ENCODE results near the gene PCDH8.
"Not testable (repeated sequence)": the region's sequence is repeated elsewhere in the genome, so short reads cannot be mapped to it uniquely, and the experiment has no call there.

PCDH8 gene

GRCh38 chr13:52850396-52851136 lies 2.1 kb upstream of the PCDH8 start:
- DNase-seq, result peak; percentile 55

GRCh38 chr13:52850072-52850395 lies 1.6 kb upstream of the PCDH8 start:
- DNase-seq, result no peak

GRCh38 chr13:52849291-52850071 lies 1.0 kb upstream of the PCDH8 start:
- peak; percentile 51 for DNase-seq

GRCh38 chr13:52847682-52848432 lies 583 bp downstream of the PCDH8 start:
- DNase-seq, result no peak

GRCh38 chr13:52847322-52847681 lies 1.1 kb downstream of the PCDH8 start:
- no peak for DNase-seq

GRCh38 chr13:52846567-52847321 lies 1.7 kb downstream of the PCDH8 start:
- no peak for DNase-seq

GRCh38 chr13:52845766-52846566 lies 2.5 kb downstream of the PCDH8 start:
- DNase-seq, result peak; percentile 58

GRCh38 chr13:52845334-52845761 lies 3.1 kb downstream of the PCDH8 start:
- DNase-seq, result no peak

GRCh38 chr13:52844836-52845235 lies 3.6 kb downstream of the PCDH8 start:
- DNase-seq, result no peak

- DNase-seq, result no peak
Observed at GRCh38 chr13:52842441-52842840, 6.0 kb downstream of the PCDH8 start.

GRCh38 chr13:52840066-52840465 lies 8.4 kb downstream of the PCDH8 start:
- DNase-seq, result no peak

- DNase-seq, result no peak
Observed at GRCh38 chr13:52838433-52839107, 9.9 kb downstream of the PCDH8 start.

- no peak for DNase-seq
Observed at GRCh38 chr13:52837850-52838249, 10.6 kb downstream of the PCDH8 start.

GRCh38 chr13:52835071-52835839 lies 13.2 kb downstream of the PCDH8 start:
- no peak for DNase-seq

- DNase-seq, result no peak
Observed at GRCh38 chr13:52833296-52833875, 15.1 kb downstream of the PCDH8 start.

GRCh38 chr13:52832313-52832712 lies 16.1 kb downstream of the PCDH8 start:
- DNase-seq, result no peak

- DNase-seq, result no peak
Observed at GRCh38 chr13:52830946-52831345, 17.5 kb downstream of the PCDH8 start.

- peak; percentile 96 for DNase-seq
Observed at GRCh38 chr13:52827839-52828238, 20.6 kb downstream of the PCDH8 start.

GRCh38 chr13:52817886-52818285 lies 30.6 kb downstream of the PCDH8 start:
- DNase-seq, result not testable (repeated sequence)

- DNase-seq, result no peak
Observed at GRCh38 chr13:52815330-52815729, 33.1 kb downstream of the PCDH8 start.
